ENCODE data around the gene HNRNPU.
"Not testable (repeated sequence)": the region's sequence is repeated elsewhere in the genome, so short reads cannot be mapped to it uniquely, and the experiment has no call there.

Gene HNRNPU

GRCh38 chr1:244840219-244840794 is 24.0 kb downstream of the HNRNPU start:
- DNase-seq (ENCODE audit: low spot score), result no peak

DNA sequence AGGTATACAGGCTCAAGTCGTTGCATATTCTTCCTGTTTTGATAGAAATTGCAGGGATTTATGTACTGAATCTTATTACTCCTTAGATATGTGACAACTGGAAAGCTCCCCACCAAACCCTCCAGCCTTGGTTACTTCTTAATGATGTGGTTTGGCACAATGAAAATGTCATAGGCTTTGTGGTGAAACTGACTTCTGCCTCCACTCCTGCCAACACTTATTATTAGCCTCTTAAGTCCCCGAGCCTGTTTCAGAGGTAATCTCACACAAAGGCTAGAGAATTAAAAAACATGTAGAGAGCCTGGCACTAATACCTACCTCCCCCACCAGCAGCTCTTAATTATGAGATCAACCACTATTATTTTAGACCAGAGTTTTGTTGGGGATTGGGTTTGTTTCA is 24.7 kb downstream of the HNRNPU start:
- DNase-seq (ENCODE audit: low spot score), result no peak

- peak; percentile 52 for DNase-seq (ENCODE audit: low spot score)
These were observed 26.6 kb downstream of the HNRNPU start for GRCh38 chr1:244837597-244838258.

DNA sequence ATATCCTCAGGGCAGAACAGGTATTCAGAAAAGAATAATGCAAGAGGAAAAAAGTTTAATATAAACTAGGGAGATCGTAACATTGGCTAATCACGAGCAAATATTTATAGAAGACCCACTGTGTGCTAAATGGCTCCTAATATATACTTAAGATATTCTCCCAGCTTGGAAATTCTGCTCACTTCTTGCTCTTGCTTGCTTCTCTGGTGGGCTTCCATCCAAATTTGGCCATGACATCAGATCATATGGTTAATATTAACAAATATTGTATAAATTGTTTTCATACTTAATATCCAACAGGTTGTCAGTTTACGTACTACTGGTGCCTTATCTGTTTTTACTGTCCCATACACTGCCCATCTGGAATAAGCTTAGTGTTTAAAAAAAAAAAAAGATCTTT is 27.8 kb downstream of the HNRNPU start:
- no peak for DNase-seq (ENCODE audit: low spot score)

DNA sequence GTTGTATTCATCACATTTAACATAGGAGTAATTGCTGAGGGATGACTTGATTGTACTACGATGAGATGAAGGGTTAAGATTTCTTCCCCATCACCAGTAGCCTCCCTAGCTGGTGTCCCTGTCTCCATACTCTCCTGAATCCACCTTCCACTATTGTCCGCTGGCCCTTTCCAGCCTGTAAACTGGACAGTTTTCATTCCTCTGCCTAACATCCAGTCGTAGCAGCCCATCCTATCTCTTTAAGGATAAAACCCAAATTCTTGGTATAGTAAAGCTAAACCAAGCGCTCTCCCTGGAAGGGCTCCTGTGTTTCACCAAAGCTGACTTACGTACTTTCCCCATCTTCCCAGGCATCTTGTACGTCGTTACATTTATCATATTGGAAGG is 28.2 kb downstream of the HNRNPU start:
- DNase-seq (ENCODE audit: low spot score), result peak; percentile 55

DNA sequence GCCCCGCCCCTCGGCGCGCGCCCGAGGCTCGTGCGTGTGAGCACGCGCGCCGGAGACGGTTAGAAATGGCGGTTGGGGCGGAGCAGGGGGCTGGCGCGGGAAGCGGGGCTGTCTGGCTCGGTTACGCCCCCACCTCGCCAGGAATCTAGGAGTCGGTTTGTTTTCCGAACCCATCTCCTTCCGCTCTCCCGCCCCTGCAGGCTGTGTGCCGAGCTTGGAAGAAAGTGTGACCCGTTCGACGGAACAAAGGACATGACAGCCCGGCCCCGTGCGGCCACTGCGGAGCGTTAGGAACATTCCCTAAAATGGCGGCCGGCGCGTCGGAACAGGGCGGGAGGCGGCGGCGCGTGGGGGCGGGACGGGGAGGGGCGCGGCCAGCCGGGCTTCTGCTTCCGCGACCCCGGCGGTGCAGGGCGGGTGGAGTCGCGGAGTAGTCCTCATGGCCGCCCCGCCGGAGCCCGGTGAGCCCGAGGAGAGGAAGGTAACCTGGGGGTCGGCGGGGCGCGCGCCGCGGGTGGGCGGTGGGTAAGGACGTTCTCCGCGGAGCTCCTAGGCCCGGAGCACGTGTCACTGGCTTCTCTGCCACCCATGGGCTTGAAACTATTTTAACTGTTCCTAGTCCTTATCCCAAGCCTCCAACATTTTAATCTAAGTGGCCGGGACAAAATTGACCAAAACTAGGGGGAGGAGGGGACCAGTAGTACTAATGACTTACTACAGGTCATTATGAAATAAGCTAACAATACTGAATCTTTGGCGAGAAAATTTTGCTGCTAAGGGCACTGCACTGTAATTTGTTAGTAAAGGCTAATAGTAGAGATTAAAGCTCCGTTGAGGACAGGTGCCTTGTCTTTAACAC is 28.8 kb downstream of the HNRNPU start, which contains the start of gene COX20:
Gene COX20 (plus strand): TSS at position 383 of the 859 bp plus-strand sequence. CDS start 57 bp downstream, at position 440.
- DNase-seq (ENCODE audit: low spot score), result peak; percentile 92

DNA sequence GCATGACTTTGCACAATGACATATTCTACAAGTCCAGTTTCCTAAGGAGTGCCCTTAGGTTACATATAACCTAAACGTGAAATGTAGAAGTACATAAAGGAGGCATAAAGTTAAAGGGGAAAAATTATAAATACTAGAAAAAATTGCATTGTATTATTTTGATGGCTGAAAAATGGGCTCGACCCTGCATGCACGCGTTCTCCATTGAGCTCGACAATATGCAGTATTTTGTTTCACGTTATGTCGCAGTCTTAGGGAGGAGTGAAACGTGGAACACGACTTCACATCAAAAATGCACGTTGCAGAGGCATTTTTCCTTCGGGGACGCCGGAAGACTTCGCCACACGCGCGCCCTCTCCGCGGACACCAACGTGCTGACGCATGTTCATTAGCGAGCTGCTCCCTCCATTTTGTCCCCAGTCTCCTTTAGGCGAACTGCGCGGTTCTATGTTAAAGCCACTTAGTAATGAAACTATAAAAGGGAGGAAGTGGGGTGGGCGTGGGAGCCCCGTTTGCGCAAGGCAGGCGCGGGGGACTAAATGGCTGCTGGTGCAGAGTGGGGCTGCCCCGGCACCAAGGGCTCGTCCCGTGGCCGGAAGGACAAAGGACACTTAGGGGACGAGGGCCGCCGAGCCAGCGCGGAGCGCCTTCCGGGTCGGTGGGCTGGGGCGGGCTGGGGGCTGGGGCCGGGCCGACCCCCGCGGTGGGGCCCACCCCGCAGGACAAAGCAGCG is 29.6 kb downstream of the HNRNPU start:
- peak; percentile 92 for DNase-seq (ENCODE audit: low spot score)

DNA sequence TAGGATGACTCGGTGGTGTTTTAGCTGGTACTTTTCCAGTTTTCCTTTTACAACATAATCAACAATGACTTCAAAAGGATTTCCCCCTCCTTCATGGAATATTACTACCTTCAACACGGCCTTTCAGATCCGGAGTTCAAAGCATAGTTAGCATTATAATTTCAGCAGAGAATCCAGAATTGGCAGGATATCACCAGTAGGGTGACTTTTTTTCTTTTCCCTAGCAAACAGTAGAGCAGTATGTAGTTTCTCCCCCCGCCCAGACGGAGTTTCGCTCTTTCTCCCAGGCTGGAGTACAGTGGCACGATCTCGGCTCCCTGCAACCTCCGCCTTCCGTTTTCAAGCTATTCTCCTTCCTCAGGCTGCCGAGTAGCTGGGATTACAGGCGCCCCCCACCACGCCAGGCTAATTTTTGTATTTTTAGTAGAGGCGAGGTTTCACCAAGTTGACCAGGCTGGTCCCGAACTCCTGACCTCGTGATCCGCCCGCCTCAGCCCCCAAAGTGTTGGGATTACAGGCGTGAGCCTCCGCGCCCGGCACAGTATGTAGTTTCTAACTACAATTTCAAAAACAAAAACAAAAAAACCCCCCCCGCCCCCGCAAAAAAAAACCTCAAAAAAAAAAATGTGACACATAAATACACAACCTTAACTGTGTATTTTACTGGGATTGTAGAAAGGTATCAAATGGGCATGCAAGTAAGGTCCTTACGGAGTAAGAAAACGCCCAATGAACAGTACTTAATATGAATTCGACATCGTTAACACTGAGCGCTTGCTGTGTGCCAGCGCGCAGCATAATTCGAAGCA is 30.4 kb downstream of the HNRNPU start:
- peak; percentile 79 for DNase-seq (ENCODE audit: low spot score)

- DNase-seq (ENCODE audit: low spot score), result not testable (repeated sequence)
These were observed 31.1 kb downstream of the HNRNPU start for GRCh38 chr1:244833260-244833659.

DNA sequence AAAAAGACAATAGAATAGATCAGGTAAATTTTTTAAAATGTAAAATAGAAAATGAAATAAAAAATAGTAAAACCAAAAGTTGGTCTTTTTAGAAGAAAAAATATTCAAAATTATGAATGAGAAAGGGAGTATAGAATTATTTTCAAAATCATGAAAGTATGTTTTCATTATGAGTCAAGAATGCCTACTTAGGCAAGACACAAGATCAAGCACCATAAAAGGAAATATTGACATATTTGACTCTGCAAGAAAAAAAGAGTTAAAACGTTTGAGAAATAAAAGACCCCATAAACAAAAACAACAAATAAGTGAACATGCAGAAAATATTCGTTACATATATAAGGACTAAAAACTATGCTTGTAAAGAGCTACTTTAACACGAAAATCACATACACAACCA is 33.7 kb downstream of the HNRNPU start:
- DNase-seq (ENCODE audit: low spot score), result no peak

DNA sequence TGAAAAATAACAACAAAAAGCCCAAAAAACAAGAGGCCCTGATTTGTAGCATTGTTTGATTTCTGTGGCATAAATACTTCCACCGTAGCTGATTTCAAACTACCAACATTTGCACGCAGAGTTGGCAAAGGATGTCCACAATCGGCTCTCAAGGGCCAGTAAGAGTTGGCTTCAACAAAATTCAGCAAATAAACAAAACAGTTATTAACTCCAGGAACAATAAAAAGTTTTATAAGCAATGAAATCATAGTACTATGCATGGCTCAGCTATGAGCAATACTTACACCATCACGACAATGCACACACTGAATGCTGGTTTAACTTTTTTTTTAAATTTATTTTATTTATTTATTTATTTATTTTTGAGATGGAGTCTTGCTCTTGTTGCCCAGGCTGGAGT is 37.6 kb downstream of the HNRNPU start:
- DNase-seq (ENCODE audit: low spot score), result no peak

DNA sequence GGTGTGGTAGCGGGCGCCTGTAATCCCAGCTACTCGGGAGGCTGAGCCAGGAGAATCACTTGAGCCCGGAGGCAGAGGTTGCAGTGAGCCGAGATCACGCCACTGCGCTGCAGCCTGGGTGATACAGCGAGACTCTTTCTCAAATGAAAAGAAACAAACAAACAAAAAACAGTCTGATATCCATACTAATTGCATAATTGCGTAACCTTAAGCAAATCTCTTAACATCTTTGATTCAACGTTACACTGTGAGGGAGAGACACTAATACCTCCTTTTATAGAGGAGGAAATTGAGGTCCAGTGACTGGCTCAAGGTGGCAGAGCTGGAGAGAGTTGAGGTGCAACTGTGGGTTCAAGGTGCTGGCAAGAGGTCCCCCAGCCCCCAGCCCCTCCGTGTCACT is 41.5 kb downstream of the HNRNPU start:
- DNase-seq (ENCODE audit: low spot score), result no peak

DNA sequence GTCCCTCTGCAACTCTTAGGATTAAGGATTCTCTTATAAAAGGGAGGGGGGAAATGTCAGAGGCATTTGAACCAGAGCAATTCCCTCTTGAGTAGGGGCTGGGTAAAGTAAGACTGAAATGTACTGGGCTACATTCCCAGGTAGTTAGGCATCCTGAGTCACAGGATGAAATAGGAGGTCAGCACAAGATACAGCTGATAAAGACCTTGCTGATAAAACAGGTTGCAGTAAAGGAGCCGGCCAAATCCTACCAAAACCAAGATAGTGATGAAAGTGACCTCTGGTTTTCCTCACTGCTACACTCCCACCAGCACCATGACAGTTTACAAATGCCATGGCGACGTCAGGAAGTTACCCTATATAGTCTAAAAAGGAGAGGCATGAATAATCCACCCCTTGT is 43.2 kb downstream of the HNRNPU start:
- DNase-seq (ENCODE audit: low spot score), result no peak

GRCh38 chr1:244820131-244820530 is 44.2 kb downstream of the HNRNPU start:
- DNase-seq (ENCODE audit: low spot score), result no peak

DNA sequence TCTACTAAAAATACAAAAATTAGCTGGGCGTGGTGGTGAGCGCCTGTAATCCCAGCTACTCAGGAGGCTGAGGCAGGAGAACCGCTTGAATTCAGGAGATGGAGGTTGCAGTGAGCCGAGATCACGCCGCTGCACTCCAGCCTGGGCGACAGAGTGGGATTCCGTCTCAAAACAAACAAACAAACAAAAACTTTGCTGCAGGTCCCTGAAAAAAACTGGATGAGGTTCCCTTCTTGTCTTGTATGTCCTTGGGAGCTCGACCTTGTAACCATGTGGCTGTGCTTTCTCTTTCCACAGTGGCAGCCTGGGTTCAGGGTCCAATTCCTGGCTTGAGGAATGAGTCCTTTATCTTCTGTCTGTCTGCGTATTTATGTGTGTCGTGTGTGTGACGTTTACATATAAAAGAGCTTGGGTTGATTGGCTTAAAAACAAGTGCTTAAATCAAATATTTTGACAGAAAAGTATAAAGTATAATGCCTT is 46.9 kb downstream of the HNRNPU start:
- no peak for DNase-seq (ENCODE audit: low spot score)

GRCh38 chr1:244815600-244816099 is 48.7 kb downstream of the HNRNPU start:
- DNase-seq (ENCODE audit: low spot score), result no peak

GRCh38 chr1:244813327-244813726 is 51.0 kb downstream of the HNRNPU start:
- DNase-seq (ENCODE audit: low spot score), result no peak

- no peak for DNase-seq (ENCODE audit: low spot score)
These were observed 54.1 kb downstream of the HNRNPU start for GRCh38 chr1:244810221-244810620.

DNA sequence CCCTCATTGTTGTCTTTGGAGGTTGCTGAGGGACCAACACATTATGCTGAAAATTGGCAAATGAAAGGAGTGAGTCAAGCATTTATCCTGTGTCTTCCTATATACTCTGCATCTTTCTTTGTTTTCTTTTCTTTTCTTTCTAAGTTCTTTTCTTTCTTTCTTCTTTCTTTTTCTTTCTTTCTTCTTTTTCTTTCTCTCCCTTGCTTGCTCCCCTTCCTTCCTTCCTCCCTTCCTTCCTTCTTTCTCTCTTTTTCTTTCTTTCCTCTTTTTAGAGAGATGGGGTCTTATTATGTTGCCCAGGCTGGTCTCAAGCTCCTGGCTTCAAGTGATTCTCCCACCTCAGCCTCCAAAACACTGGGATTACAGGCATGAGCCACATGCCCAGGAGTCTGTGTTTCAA is 57.2 kb downstream of the HNRNPU start:
- DNase-seq (ENCODE audit: low spot score), result no peak

DNA sequence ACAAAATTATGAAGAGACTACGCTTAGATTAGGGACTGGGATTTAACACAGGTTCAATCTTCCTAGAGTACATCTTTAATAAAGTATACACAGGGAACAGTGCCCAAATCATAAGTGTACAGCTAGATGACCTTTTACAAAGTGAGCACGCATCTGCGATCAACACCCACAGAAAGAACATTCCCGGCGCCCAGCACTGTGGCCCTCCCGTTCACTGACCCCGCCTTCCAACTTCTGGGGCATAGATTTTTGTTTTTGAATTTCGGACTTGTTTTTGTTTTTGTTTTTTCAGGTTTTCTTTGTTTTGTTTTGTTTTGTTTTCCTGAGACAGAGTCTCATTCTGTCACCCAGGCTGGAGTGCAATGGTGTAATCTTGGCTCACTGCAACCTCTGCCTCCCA is 59.5 kb downstream of the HNRNPU start:
- DNase-seq (ENCODE audit: low spot score), result no peak

DNA sequence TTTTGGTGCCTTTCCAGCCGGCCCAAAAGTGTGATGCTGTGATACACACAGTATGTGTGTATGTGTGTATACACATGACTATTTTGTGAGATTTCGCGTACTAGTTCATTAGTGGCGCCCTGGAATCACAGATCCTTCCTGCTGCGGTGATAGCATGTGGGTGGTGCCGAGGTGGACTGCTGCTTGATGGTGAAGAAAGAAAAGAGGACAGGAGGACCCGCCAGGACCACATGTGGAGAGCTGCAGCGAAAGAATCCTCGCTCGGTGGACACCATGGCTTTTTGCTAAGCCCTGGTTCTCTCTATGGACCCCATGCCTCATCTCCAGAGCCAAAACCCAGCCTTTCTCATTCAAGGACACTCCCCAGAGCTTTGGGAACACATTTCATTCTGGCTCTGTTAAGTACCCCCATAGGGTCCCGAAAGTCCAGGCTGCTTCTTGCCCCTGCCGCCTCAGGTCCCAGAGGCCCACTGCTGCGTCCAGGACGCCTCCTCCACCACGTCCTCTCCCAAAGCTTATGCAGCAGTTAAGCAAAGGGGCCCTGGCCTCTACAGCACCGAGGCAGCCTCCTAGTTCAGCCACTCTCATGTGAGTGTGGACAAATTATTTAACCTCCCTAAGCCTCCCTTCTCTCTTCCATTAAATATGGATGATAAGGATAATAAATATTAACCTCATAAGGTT is 61.6 kb downstream of the HNRNPU start:
- no peak for DNase-seq (ENCODE audit: low spot score)

Data from kidney tubule cell (primary cell).